Central memory CD8-positive, alpha-beta T cell (primary cell): Measurements from ENCODE around the gene GPRIN1.

Experiments used
- ATAC-seq: fragments of 150-1000 bp; cut with Tn5 transposase; replicated peaks from 2 replicates; pipeline ENCODE4 v1.10.0; 2022; ENCODE audit warnings: mild to moderate bottlenecking, moderate FRiP score, moderate number of reproducible peaks; ENCODE audit not compliant: poor library complexity, severe bottlenecking; ENCODE audit errors: extremely low read depth
- DNase-seq, 2 donors: peaks; one replicate each; pipeline ENCODE4 v3.0.0; 2021; ENCODE audit warnings: low spot score in 2 of 2
- H3K27ac Mint-ChIP-seq: one replicate; pipeline ENCODE4 v1.8.0; 2022; ENCODE audit warnings: low read depth, mild to moderate bottlenecking, moderate library complexity, mixed read lengths
- H3K27me3 Mint-ChIP-seq: one replicate; pipeline ENCODE4 v1.8.0; 2022; ENCODE audit warnings: mixed read lengths
- H3K36me3 Mint-ChIP-seq: one replicate; pipeline ENCODE4 v1.8.0; 2022; ENCODE audit warnings: mild to moderate bottlenecking, moderate library complexity, mixed read lengths; ENCODE audit not compliant: insufficient read depth
- H3K4me1 Mint-ChIP-seq: one replicate; pipeline ENCODE4 v1.8.0; 2022; ENCODE audit warnings: mixed read lengths
- H3K4me3 Mint-ChIP-seq: one replicate; pipeline ENCODE4 v1.8.0; 2022; ENCODE audit warnings: mild to moderate bottlenecking, moderate library complexity, mixed read lengths
- H3K9me3 Mint-ChIP-seq: one replicate; pipeline ENCODE4 v1.8.0; 2022; ENCODE audit warnings: mixed read lengths

GPRIN1 gene

GRCh38 chr5:176638437-176638836 is 28.5 kb upstream of the GPRIN1 start:
- Mint-ChIP-seq H3K27me3 (peaks cover 36% of the 10 kb centered on the region), H3K27ac (no peak overlapping the region), H3K4me3 (no peak overlapping the region), H3K4me1 (peaks cover 6% of the 10 kb centered on the region), H3K9me3 (no peaks in the 10 kb centered on the region), H3K36me3 (peaks cover 2% of the 10 kb centered on the region)
- DNase-seq (no peak), ATAC-seq (no peak)

GRCh38 chr5:176637556-176637955 is 27.6 kb upstream of the GPRIN1 start:
- Mint-ChIP-seq H3K27ac (no peak overlapping the region), H3K36me3 (peaks cover 2% of the 10 kb centered on the region), H3K27me3 (peaks cover 41% of the 10 kb centered on the region), H3K4me3 (no peak overlapping the region), H3K9me3 (no peaks in the 10 kb centered on the region), H3K4me1 (peaks cover 6% of the 10 kb centered on the region)
- DNase-seq: no peak
- ATAC-seq: no peak

GRCh38 chr5:176636426-176636825 is 26.5 kb upstream of the GPRIN1 start:
- DNase-seq: no peak
- ATAC-seq: no peak
- peaks cover 45% of the 10 kb centered on the region for H3K27me3 Mint-ChIP-seq
- H3K9me3 Mint-ChIP-seq: no peaks in the 10 kb centered on the region
- H3K4me3 Mint-ChIP-seq: no peak overlapping the region
- peaks cover 2% of the 10 kb centered on the region for H3K36me3 Mint-ChIP-seq
- peaks cover 6% of the 10 kb centered on the region for H3K4me1 Mint-ChIP-seq
- H3K27ac Mint-ChIP-seq: no peak overlapping the region

- Mint-ChIP-seq H3K36me3 (no peaks in the 10 kb centered on the region), H3K4me1 (peaks cover 10% of the 10 kb centered on the region), H3K27ac (no peak overlapping the region), H3K4me3 (no peak overlapping the region), H3K9me3 (no peaks in the 10 kb centered on the region), H3K27me3 (peaks cover 60% of the 10 kb centered on the region)
- DNase-seq (no peak), ATAC-seq (no peak)
Measured at GRCh38 chr5:176633598-176633997, 23.6 kb upstream of the GPRIN1 start.

GRCh38 chr5:176632745-176633144 is 22.8 kb upstream of the GPRIN1 start:
- H3K4me1 Mint-ChIP-seq: peaks cover 10% of the 10 kb centered on the region
- no peak overlapping the region for H3K27ac Mint-ChIP-seq
- peaks cover 68% of the 10 kb centered on the region for H3K27me3 Mint-ChIP-seq
- no peaks in the 10 kb centered on the region for H3K9me3 Mint-ChIP-seq
- no peaks in the 10 kb centered on the region for H3K36me3 Mint-ChIP-seq
- no peak overlapping the region for H3K4me3 Mint-ChIP-seq
- DNase-seq: no peak
- ATAC-seq: no peak

GRCh38 chr5:176631383-176632200 is 21.6 kb upstream of the GPRIN1 start:
- H3K36me3 Mint-ChIP-seq: no peaks in the 10 kb centered on the region
- H3K4me1 Mint-ChIP-seq: peaks cover 10% of the 10 kb centered on the region
- no peaks in the 10 kb centered on the region for H3K9me3 Mint-ChIP-seq
- H3K4me3 Mint-ChIP-seq: no peak overlapping the region
- peaks cover 72% of the 10 kb centered on the region for H3K27me3 Mint-ChIP-seq
- ATAC-seq (no peak), DNase-seq (no peak)
- H3K27ac Mint-ChIP-seq: no peak overlapping the region

- Mint-ChIP-seq H3K36me3 (no peaks in the 10 kb centered on the region), H3K27ac (no peak overlapping the region), H3K27me3 (peaks cover 74% of the 10 kb centered on the region), H3K4me3 (peak overlapping the region; percentile 21), H3K4me1 (peaks cover 10% of the 10 kb centered on the region), H3K9me3 (no peaks in the 10 kb centered on the region)
- ATAC-seq: no peak
- no peak for DNase-seq
Measured at GRCh38 chr5:176630681-176631222, 20.8 kb upstream of the GPRIN1 start.

- ATAC-seq (peak; percentile 79), DNase-seq (no peak)
- no peaks in the 10 kb centered on the region for H3K36me3 Mint-ChIP-seq
- H3K27ac Mint-ChIP-seq: no peak within 1 kb of the TSS
- H3K4me3 Mint-ChIP-seq: peak within 1 kb of the TSS; percentile 21
- H3K9me3 Mint-ChIP-seq: no peaks in the 10 kb centered on the region
- H3K27me3 Mint-ChIP-seq: peaks cover 74% of the 10 kb centered on the region
- H3K4me1 Mint-ChIP-seq: peaks cover 10% of the 10 kb centered on the region
Measured at GRCh38 chr5:176629853-176630680, 20.1 kb upstream of the GPRIN1 start, which contains the start of the genes EIF4E1B and SNCB. Gene EIF4E1B (plus strand): TSS chr5:176630675. CDS start chr5:176642788, 12,113 bp downstream. Gene SNCB (minus strand): TSS chr5:176630534. CDS start chr5:176629654, 880 bp downstream.

GRCh38 chr5:176629317-176629852 is 19.4 kb upstream of the GPRIN1 start:
- Mint-ChIP-seq H3K27ac (no peak overlapping the region), H3K27me3 (peaks cover 70% of the 10 kb centered on the region), H3K9me3 (no peaks in the 10 kb centered on the region), H3K4me3 (no peak overlapping the region), H3K4me1 (peaks cover 10% of the 10 kb centered on the region), H3K36me3 (no peaks in the 10 kb centered on the region)
- ATAC-seq (no peak), DNase-seq (no peak)

GRCh38 chr5:176628406-176629228 is 18.7 kb upstream of the GPRIN1 start:
- Mint-ChIP-seq H3K4me3 (no peak overlapping the region), H3K27me3 (peaks cover 69% of the 10 kb centered on the region), H3K9me3 (no peaks in the 10 kb centered on the region), H3K27ac (no peak overlapping the region), H3K36me3 (no peaks in the 10 kb centered on the region), H3K4me1 (peaks cover 6% of the 10 kb centered on the region)
- ATAC-seq (no peak), DNase-seq (no peak)

- Mint-ChIP-seq H3K36me3 (no peaks in the 10 kb centered on the region), H3K27me3 (peaks cover 62% of the 10 kb centered on the region), H3K4me3 (no peak overlapping the region), H3K4me1 (peaks cover 5% of the 10 kb centered on the region), H3K9me3 (no peaks in the 10 kb centered on the region), H3K27ac (no peak overlapping the region)
- ATAC-seq (no peak), DNase-seq (no peak)
Measured at GRCh38 chr5:176627582-176627981, 17.6 kb upstream of the GPRIN1 start.

- no peak for ATAC-seq
- Mint-ChIP-seq H3K9me3 (no peaks in the 10 kb centered on the region), H3K4me3 (no peak overlapping the region), H3K4me1 (peaks cover 5% of the 10 kb centered on the region), H3K27me3 (peaks cover 69% of the 10 kb centered on the region), H3K27ac (no peak overlapping the region), H3K36me3 (no peaks in the 10 kb centered on the region)
- no peak for DNase-seq
Measured at GRCh38 chr5:176626876-176627236, 16.9 kb upstream of the GPRIN1 start.
